HG03469 (cell line): ENCODE results near the gene USP3.
"Not testable (repeated sequence)": the region's sequence is repeated elsewhere in the genome, so short reads cannot be mapped to it uniquely, and the experiment has no call there.

Source experiments
- ATAC-seq: cut with Tn5 transposase; IDR thresholded peaks from one replicate; pipeline ENCODE4 v1.9.1; 2021; ENCODE audit warnings: mild to moderate bottlenecking, moderate library complexity, moderate number of reproducible peaks; ENCODE audit not compliant: unreplicated experiment

USP3 gene

DNA sequence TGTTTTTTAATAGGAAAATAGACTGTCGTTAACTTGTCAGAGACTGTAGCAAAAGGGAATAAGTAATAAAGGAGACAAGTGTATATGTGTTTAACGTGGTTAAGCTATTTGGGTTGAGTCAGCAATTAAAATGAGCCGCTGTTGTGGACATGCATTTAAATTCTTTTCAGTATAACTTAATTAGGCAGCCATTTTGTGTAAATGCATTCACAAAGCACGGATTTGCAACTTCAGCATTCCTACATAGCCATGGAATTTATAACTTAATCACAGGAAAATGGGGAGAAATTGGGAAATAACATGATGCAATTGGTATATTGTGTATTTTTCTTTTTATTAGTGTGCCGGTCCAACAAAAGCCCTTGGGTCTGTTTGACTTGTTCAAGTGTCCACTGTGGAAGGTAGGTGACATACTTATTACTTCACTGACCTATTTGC, 27.9 kb downstream of the USP3 start:
- no peak for ATAC-seq

DNA sequence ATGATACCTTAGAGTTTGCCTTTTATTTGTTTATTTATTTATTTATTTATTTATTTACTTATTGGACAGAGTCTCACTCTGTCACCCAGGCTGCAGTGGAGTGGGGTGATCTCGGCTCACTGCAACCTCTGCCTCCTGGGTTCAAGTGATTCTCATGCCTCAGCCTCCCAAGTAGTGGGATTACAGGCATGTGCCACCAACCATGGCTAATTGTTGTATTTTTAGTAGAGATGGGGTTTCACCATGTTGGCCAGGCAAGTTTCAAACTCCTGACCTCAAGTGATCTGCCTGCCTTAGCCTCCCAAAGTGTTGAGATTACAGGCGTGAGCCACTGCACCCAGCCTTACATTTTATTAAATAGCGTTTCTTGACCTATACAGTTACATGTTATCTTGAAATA, 30.5 kb downstream of the USP3 start:
- not testable (repeated sequence) for ATAC-seq

DNA sequence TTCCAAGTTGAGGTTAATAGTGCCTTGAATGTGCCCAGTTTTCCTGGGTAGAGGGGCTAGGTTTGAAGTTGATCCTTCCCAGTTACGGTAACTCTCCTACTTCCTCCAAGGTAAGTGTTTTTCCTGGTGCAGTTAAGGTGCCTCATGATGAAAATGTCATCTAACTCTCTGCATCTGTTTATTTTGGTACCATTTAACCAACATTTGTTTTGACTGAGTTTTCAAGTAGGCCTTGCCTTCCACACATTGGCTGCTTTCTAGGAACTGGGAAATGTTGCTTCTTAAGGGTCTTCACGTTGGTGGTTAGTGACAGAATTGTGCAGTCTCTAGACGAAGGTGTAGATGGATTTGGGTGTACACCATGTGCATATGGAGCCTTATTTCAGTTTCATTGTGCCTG, 31.3 kb downstream of the USP3 start:
- no peak for ATAC-seq

GRCh38 chr15:63538876-63539275, 34.5 kb downstream of the USP3 start:
- no peak for ATAC-seq

DNA sequence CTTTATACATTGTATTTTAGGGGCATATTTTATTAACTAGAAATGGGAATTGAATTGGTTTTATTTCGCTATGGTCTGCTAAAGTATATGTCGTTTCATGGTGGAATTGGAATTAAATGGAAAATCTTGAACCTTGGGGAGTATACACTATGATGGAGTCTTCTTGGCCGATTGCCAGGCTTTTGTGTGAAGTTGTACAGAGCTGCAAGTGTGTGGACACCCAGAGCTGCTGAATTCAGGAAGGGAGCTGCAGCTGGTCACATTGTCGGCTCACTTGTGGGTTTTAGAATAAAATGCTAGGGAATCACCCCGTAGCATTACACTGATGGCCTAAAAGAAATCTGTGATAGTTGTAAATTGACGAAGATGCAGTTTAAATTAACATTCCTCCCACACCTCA, 35.1 kb downstream of the USP3 start:
- ATAC-seq: no peak

DNA sequence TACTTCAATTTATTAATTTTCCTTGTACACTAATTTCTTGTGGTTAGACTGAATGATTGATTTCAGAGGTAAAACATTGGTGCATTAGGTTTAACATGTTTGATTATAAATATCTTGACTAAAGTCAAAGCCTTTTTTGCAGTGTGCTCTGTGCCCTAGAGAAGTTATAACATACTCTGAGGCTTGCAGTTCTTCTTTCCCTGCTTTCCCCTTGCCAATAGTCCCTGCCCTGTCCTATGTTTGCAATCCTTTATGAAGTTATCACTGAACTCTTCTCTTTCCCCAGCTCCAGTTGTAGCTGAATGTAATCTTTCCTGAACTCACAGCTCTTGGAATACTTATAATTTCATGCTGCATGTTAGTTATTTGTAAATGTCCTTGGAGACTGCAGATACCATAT, 35.6 kb downstream of the USP3 start:
- ATAC-seq: no peak

DNA sequence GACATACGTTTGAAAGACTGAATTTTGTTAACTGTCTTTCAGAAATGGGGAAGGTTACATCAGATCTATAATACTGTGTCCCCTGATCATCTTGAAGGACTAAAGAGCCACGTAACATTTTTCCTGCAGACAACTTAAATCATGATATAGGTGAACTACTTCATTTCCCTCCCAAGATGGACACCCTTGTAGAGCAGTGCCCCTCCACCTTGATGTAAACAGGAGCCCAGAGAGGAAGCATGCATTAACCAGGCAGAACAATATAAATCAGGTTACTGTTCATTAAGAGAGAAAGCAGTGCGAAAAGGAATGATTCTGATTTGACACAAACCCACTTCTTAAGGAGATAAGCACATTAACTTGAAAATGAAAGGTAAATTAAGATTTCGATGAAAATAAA, 36.1 kb downstream of the USP3 start:
- ATAC-seq: no peak

DNA sequence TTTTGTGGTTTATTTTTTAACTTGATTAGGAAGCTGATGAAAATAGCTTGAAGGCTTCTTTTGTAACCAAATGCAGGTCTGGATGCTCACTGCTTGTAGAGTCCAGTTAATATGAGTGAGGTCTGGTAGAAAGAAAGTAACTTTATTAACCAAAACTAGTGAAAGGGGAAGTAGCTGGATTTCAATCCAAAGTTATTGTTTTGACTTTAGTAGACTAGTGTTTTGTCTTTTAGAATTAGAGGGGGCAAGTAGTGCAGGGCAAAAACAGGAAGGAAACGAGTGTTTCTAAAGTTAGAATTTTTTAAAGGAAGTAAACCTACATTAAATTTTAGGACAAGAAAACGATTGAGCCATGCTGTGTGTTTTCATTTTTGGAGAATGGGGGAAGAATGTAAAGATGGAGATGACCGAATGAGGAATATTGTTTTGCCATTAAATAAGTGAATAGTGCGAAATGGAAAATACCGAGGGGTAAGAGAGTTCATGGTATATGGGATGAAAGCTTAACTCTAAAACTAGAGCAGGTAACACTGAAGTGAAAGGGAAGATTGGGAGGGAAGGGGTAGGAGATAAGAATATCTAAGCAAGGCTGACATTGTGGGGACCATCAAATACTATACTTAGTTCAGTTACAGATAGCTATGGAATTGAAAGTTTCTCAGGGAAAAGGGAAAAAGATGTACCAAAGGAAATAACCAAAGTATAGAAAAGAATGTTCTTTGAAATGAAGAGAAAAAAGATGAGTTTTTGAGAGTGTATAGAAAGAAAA, 40.0 kb downstream of the USP3 start:
- no peak for ATAC-seq

GRCh38 chr15:63545520-63545919, 41.1 kb downstream of the USP3 start:
- ATAC-seq: no peak

DNA sequence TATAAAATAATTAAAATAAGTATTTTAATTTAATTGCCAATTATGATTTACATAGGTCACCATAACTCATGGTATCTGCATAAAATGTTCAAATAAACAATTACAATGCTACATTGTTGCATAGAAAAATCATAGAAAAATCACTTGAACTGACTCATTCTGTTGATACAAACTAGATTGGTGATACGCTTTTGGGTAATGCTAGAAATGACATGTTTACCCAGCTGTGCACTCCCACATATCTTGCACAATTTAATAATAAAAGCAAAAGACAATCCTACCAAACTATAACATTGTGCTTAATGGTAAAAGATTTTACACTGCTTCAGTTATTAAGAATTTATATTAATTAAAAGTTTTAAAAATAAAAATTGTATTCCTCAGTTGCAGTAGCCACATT, 47.0 kb downstream of the USP3 start:
- ATAC-seq: no peak

DNA sequence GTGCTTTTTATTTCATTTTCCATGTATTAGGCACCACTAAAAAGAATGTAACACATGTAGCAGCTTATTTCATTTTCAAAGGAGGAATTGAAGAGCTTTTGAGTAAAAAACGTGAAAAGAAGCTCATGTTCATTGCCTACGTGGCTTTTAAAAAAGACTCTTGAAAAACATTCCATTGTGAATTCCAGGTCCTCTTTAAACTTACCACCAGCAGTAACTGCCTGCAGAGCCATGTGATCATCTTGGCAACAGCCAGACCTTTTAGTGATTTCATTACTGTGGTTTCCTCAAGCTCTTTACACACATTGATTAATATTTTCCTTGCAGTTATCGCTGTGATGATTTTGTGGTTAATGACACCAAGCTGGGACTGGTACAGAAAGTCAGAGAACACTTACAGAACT, 49.0 kb downstream of the USP3 start:
- ATAC-seq: no peak

GRCh38 chr15:63554337-63554927, 50.0 kb downstream of the USP3 start:
- ATAC-seq: no peak

GRCh38 chr15:63555507-63555906, 51.1 kb downstream of the USP3 start:
- no peak for ATAC-seq

- ATAC-seq: no peak
These were observed 51.9 kb downstream of the USP3 start for GRCh38 chr15:63556246-63556645.

DNA sequence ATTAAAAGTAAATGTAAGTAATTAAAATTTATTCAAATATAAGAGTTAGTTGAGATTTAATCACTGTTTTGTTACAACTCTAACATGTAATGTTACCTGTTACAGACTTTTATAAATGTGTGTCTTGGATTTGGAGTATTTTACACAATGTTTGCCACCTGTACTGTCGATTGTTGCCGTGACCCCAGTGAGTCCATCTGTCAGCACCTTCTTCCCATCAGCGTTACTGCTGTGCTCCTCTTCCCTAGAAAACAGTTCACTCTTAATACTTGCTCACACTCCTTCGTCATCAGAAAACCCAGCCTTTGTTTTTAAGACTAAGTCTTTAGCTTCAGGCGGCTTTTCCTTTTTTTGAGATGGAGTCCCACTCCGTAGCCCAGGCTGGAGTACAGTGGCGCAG, 52.3 kb downstream of the USP3 start:
- ATAC-seq: no peak

DNA sequence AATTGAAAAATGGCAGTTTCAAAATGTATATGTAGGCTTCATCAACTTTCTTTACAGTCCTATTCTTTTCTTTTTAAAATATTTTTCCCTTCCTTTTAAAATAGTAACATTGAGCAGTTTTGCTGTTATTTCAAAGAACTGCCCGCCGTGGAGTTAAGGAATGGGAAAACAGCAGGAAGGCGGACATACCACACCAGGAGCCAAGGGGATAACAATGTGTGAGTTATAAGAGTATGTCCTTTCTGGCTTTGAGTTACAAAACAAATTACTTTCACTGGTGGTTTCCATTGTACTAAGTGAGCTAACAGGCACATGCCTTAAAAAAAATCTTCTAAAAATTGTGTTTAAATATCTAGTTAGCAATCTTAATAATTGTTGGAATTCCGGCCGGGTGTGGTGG, 55.4 kb downstream of the USP3 start:
- no peak for ATAC-seq

DNA sequence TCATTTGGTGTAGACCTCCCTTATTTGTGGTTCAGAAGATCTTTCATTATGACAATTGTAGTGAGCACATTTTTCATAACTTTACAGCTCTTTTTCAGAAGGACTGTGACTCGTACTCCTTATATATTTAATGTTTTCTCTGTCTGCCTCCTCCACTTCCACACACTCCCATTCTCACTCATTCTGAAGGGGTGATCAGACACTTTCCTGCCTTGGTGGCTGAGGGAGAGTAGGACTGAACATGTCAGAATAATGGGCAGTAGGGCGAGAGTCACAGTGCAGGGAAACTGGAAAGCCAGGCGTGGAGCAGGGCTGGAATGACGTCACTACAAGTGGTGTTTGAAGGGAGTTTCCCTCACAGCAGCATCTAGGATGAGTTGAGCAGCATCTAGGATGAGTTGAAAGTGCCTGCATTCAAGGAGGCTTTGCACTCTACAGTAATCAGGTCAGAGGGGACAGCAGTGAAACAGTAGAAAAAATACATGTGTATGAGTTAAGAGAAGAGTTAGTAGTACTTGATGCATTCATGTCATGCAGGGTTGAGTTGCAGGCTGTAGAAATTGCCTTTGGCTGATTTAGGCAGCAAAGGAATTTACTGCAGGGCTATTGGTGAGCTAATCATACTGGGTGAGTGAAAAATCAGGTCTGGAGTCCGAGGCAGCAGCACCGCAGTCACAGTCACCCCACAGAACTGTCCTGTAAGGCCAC, 56.5 kb downstream of the USP3 start:
- no peak for ATAC-seq

DNA sequence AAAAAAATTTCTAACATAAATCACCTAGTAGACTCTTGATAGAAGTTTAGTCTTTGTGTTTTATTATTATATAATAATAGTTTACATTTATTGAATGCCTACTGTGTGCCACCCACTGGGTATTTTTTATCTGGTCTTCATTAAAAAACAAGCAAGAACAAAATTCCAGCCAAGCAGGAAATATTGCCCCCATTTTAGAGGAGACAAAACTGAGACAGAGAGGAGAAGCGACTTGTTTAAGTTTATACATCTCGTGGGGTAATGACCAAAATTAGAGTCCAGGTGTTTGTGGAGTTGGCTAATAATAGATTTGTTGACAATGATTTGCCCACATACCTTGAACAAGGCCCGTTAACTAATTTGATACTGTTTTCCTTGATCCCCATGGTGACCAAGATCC, 59.7 kb downstream of the USP3 start:
- no peak for ATAC-seq

DNA sequence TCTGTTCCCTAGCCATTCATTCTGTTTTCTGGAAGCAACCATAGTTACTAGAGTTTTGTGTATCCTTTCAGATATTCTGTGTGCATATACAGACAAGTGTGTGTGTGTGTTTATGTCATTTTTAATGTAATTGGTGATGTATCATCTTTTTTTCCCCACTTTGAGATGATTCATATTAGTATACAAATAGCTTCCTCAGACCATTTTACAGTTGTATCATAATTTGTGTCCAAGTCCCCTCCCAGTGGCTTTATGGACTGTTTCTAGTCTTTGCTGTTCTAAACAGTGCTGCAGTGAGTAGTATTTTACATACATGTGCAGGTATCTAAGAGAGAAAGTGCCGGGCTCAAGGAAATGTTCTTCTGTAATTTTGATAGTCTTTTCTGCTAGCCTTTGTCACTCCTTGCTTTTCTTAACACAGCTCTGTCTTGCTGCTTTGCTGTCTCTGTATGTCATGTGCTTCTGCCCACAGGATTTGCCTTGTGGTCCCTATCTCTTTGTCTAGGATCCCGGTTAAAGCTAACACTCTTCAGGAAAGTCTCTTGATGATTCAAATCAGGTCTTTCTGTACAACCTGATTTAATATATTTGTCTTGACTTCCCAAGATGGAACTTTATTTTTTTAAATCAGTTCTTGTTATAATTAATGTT, 61.3 kb downstream of the USP3 start:
- no peak for ATAC-seq

DNA sequence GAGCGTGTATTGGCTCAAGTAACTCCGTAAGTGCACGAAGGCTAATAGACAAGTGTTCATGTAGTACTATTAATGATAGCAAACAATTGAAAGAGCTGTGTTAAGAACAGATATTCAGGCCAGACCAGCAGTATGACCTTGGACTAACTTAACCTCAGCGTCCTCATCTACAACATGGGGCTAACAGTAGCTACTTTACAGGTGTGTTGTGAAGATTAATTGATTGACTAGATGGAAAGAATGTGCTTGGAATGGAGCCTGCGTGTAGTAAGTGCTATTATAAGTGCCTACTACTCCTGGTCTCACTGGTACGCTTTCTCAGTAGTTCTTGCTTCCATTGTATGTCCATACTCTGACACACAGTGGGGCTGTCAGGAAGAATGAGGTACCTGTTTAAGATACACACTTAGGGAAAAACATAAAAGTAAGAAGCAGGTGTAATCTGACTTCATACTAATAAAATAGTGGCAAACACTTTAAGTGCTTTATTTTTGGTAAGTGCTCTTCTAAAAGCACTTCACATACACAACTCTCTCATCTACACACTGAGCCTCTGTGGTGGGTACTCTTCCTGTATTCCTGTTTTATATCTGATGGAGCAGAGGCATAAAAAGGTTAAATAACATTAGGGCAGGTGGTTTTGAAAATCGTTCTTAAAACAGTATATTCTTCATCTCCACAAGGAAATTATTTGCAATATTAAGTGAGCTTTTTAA, 68.5 kb downstream of the USP3 start:
- no peak for ATAC-seq

DNA sequence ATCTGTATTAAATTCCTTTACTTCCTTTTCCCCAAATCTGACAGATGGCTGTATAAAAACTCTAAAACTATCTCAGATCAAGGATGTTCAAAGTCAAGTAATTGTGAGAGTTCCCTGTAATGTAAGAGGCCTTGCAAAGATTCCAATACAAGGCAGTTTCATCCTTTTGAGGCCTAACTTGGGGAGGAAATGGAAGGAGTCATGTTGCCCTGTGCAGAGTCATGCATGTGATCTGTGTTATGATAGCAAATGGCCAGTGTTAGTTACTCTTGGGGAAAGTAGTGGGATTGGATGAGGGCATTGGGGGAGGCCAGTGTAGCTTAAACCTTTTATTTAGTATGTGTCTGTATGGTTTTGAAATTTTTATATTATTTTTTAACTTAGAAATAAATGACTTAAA, 69.1 kb downstream of the USP3 start:
- ATAC-seq: no peak
